Thoracic aorta (tissue), 2 donors: ENCODE results near the gene ATG7. TPM values are rescaled to one million over a fixed set of nuclear protein-coding genes. Genes with fewer than 3 reads are reported as not detected.

ENCODE experiments used
- ATAC-seq: fragments of 150-250 bp; one replicate; pipeline ENCODE4 v1.8.0; 2017; ENCODE audit warnings: low read depth; ENCODE audit not compliant: insufficient number of reproducible peaks, low FRiP score
- DNase-seq: peaks from one replicate; pipeline ENCODE4 v3.0.0-alpha.2; 2020; ENCODE audit warnings: low spot score
- H3K27ac ChIP-seq, 2 donors: fragments of 200-600 bp; sonication (generic); 1 replicate in 1 of 2; 2 replicates in 1 of 2; pipeline ENCODE4 v1.5.1; 2016; ENCODE audit warnings: mild to moderate bottlenecking in 2 of 2, moderate library complexity in 2 of 2
- H3K27me3 ChIP-seq: fragments of 200-600 bp; sonication (generic); replicated peaks from 2 replicates; pipeline ENCODE4 v1.6.0; 2016; ENCODE audit warnings: mild to moderate bottlenecking; ENCODE audit not compliant: insufficient read depth
- H3K36me3 ChIP-seq: fragments of 200-600 bp; sonication (generic); one replicate; pipeline ENCODE4 v1.5.1; 2016
- H3K4me1 ChIP-seq, 2 donors: fragments of 200-600 bp; sonication (generic); 1 replicate in 1 of 2; 2 replicates in 1 of 2; pipeline versions ENCODE4 v1.5.1 to v1.6.0; 2016; ENCODE audit warnings: low read depth in 2 of 2, mild to moderate bottlenecking in 1 of 2; ENCODE audit not compliant: control insufficient read depth in 1 of 2
- H3K4me3 ChIP-seq: fragments of 200-600 bp; sonication (generic); 2 replicates; pipeline ENCODE4 v1.5.1; 2016; ENCODE audit warnings: mild to moderate bottlenecking
- H3K9me3 ChIP-seq: fragments of 200-600 bp; sonication (generic); 2 replicates; pipeline ENCODE4 v1.5.1; 2016
- total RNA-seq, 2 donors: library from RNA; depleted of rRNA; stranded (reverse); fragments of >200 nt; gene quantifications; one replicate each; pipeline versions ENCODE4 v1.1.0 to v1.2.3, GENCODE V29; 2016
- TF ChIP-seq, protein P1 (sequence below): fragments of 200-600 bp; sonication (generic); IDR thresholded peaks from one replicate; pipeline ENCODE4 v1.5.1; 2019; ENCODE audit warnings: antibody characterized with exemption

ATG7 gene
- total RNA-seq, 2 donors from 2014 or later = 56.6 to 88.3 TPM

DNA sequence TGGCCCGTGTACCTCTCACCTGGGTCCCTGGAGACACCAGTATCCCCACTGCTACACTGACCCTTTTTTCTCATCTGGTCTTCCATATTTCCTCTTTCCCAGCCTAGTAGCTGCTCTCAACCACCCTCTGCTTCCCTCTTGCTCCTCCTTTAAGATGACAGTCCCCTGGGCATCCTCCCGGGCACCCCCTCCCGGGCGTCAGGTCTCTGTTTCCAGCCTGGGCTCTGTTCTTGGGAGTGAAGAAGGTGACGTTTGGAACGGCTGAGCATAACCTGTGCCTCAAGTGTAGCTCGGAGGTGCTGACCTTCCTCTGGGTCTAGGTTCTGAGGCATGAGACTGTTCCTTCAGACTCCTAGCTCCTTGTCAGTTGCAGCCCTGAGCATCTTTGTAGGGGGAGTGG lies 270.4 kb downstream of the ATG7 start:
- H3K4me1 ChIP-seq = peaks cover 3 to 38% of the 10 kb centered on the region in 2 donors
- TF ChIP-seq, protein P1, sequence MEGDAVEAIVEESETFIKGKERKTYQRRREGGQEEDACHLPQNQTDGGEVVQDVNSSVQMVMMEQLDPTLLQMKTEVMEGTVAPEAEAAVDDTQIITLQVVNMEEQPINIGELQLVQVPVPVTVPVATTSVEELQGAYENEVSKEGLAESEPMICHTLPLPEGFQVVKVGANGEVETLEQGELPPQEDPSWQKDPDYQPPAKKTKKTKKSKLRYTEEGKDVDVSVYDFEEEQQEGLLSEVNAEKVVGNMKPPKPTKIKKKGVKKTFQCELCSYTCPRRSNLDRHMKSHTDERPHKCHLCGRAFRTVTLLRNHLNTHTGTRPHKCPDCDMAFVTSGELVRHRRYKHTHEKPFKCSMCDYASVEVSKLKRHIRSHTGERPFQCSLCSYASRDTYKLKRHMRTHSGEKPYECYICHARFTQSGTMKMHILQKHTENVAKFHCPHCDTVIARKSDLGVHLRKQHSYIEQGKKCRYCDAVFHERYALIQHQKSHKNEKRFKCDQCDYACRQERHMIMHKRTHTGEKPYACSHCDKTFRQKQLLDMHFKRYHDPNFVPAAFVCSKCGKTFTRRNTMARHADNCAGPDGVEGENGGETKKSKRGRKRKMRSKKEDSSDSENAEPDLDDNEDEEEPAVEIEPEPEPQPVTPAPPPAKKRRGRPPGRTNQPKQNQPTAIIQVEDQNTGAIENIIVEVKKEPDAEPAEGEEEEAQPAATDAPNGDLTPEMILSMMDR = no peak
- peak overlapping the region; percentile 46 to 62 for H3K27ac ChIP-seq
- no peak overlapping the region for H3K4me3 ChIP-seq
- H3K27me3 ChIP-seq = no peaks in the 10 kb centered on the region
- H3K9me3 ChIP-seq = no peaks in the 10 kb centered on the region
- ATAC-seq = no peak
- H3K36me3 ChIP-seq = no peaks in the 10 kb centered on the region
- DNase-seq = no peak

DNA sequence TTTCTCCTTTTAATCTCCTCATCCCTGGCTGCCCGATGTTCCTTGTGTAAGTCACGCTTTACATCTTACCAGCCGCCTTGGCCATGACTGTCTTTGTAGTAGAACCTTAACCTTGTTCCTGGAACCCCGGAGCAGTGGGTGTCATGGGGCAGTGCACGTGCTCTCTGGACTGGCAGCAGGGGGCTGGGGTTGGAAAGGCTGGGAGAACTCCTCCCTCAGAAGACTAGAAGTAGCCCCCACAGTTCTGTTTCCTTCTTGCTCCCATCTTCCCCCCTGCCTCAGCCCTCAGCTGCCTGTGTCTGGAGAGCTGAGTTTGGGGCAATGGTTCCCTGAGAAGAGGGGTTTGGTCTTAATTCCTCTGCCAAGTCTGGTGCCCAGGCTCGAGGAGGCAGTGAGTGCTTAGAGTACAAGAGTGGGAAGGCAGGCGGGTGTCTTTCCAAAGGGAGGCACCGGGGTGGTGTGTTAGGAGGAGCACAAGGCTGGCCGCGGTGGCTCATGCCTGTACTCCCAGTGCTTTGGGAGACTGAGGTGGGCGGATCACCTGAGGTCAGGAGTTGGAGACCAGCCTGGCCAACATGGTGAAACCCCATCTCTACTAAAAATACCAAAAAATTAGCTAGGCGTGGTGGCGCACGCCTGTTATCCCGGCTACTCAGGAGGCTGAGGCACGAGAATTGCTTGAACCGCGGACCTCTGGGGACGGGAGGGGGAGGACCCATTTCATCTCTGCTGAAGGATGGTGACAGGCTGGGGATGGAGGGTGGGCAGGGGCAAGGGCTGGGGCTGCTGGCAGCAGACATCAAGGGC lies 271.1 kb downstream of the ATG7 start:
- H3K27ac ChIP-seq = peak overlapping the region in 1 of 2 donors; percentile 72
- DNase-seq (no peak), ATAC-seq (no peak)
- H3K9me3 ChIP-seq = no peaks in the 10 kb centered on the region
- TF ChIP-seq, protein P1 = no peak
- H3K4me1 ChIP-seq = peaks cover 3 to 38% of the 10 kb centered on the region in 2 donors
- no peak overlapping the region for H3K4me3 ChIP-seq
- no peaks in the 10 kb centered on the region for H3K36me3 ChIP-seq
- no peaks in the 10 kb centered on the region for H3K27me3 ChIP-seq

DNA sequence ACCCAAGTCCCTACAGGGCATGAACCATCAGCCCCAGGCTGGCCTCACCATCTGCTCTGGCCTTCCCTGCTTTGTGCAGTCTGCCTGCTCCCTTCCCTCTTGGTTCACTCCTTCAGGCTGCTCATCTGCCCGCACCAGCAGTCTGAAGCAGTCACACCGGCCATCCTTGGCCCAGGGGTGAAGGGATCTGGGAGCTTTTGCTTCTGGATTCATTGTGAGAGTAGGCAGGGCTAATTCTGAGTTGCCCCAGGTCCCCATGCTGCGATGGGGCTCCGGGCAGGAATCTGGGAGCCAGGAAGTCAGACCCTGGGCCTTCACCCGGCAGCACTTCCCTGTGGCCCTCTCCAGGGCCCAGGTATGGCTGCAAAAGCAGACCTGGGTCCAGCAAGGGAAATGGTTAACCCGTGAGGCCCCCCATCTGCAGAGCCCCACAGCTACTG lies 271.8 kb downstream of the ATG7 start:
- no peaks in the 10 kb centered on the region for H3K9me3 ChIP-seq
- ATAC-seq (no peak), DNase-seq (no peak)
- H3K36me3 ChIP-seq = no peaks in the 10 kb centered on the region
- no peak overlapping the region for H3K4me3 ChIP-seq
- TF ChIP-seq, protein P1 = no peak
- H3K27me3 ChIP-seq = no peaks in the 10 kb centered on the region
- peaks cover 6 to 41% of the 10 kb centered on the region in 2 donors for H3K4me1 ChIP-seq
- peak overlapping the region; percentile 72 to 77 for H3K27ac ChIP-seq

DNA sequence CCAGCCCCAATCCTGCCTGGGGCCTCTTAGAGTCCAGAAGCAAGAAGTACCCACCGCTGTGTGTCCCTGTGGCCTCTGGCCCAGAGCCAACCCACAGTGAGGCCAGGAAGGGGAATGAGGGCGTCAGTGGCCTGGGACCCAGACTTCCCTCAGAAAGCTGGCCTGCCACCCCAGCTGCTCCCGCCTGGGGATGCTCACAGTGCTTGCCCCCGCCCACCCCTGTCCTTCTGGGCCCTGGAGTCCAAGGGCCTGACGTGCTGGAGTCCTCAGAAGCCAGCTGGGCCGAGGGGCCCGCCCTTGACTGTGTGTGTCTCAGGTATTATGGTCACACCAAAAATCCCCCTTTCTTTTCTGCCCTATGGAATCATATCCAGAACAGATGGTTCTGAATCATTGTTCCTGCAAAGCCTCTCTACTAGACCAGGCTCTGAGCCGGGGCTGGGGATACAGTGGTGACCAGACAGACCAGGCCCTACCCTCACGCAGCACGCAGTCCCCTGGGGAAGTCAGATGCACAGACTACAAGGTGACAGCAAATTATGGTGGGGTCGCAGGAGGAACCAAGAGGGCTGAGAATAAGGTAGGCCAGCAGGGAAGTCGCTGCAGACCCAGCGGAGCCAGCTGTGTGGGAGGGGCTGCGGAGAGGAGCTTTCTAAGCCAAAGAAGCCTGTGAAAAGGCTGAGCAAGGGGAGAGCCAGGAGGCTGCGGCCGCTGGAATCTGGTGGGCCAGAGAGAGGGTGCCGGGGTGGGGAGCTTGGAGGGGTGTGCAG lies 272.4 kb downstream of the ATG7 start:
- H3K4me3 ChIP-seq = no peak overlapping the region
- DNase-seq (no peak), ATAC-seq (no peak)
- H3K27me3 ChIP-seq = no peaks in the 10 kb centered on the region
- no peaks in the 10 kb centered on the region for H3K9me3 ChIP-seq
- no peaks in the 10 kb centered on the region for H3K36me3 ChIP-seq
- peak overlapping the region; percentile 72 to 77 for H3K27ac ChIP-seq
- peaks cover 6 to 43% of the 10 kb centered on the region in 2 donors for H3K4me1 ChIP-seq
- TF ChIP-seq, protein P1 = no peak

DNA sequence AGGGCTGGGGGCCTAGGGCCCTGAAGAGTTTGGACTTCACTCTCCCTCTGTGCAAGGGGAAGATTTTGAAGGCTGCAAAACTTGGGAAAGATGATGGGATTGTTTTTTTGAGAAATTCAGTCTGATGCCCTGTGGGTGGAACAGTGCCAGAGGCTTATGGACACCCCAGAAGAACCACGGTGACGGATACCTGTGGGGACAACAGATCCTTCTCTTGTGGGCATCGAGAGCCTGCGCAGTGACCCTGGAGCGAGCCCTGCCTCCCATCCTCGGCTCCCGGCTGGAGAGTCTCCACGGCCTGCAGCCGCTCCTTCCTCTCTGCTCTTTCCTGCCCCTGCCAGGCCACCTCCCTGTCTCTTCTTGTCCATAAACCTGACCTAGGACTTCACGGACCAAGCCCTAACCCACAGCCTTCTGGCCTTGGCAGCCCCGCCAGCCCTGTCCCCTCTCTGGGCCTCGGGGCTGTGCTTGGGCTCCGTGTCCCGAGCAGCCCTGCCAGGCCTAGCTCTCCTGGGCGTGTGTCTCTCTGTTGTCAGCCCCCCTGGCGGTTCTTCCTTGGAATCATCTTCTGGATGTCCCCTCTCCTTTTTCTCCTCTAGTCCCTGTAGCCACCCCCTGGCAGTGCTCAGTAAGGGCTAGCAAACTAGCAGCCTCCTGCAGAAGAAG lies 273.1 kb downstream of the ATG7 start:
- ATAC-seq = no peak

More for the DNA sequence above, 273.1 kb downstream of the ATG7 start:
- no peaks in the 10 kb centered on the region for H3K36me3 ChIP-seq
- H3K27ac ChIP-seq = peak overlapping the region; percentile 72 to 77
- TF ChIP-seq, protein P1 = no peak
- H3K27me3 ChIP-seq = no peaks in the 10 kb centered on the region
- H3K4me3 ChIP-seq = no peak overlapping the region
- DNase-seq = no peak
- no peaks in the 10 kb centered on the region for H3K9me3 ChIP-seq
- peaks cover 6 to 43% of the 10 kb centered on the region in 2 donors for H3K4me1 ChIP-seq
